HG02678 (cell line): ENCODE measurements around the gene SIGLEC7.
"Not testable (repeated sequence)": the region's sequence is repeated elsewhere in the genome, so short reads cannot be mapped to it uniquely, and the experiment has no call there.

Source experiments
- ATAC-seq: cut with Tn5 transposase; IDR thresholded peaks from one replicate; pipeline ENCODE4 v1.9.1; 2021; ENCODE audit warnings: mild to moderate bottlenecking, moderate library complexity; ENCODE audit not compliant: unreplicated experiment

The SIGLEC7 gene

DNA sequence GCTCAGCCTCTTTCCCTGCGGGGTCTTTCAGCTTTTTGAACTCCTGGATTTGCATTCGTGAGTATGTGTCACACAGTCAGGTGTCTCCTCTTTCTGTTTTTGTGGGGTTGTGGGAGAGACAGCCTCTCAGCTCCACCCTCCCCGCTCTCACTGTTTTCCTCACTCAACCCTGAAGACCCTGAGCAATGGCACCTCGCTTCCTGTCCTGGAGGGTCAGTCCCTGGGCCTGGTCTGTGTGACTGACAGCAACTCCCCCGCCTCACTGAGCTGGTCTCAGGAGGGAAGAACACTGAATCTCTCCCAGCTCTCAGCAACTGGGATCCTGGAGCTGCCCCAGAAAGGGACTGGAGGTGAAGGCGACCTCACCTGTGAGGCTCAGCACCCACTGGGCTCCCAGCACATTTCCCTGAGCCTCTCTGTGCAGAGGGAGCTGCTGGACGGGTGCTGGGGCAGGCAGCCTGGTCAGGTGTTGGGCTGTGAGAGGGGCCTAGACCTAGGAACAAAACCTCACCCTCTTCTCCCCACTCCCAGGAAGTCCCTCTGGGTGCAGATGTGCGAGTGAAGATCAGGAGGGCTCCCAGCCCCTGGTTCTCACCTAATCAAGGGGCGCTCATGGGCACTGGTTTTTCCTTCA, 4.2 kb upstream of the SIGLEC7 start:
- ATAC-seq: no peak

- ATAC-seq: no peak
These were observed 3.5 kb upstream of the SIGLEC7 start for GRCh38 chr19:51138549-51138979.

- ATAC-seq: no peak
These were observed 2.6 kb upstream of the SIGLEC7 start for GRCh38 chr19:51139299-51140014.

- no peak for ATAC-seq
These were observed 1.7 kb upstream of the SIGLEC7 start for GRCh38 chr19:51140441-51140840.

GRCh38 chr19:51141181-51141580, 920 bp upstream of the SIGLEC7 start:
- ATAC-seq: no peak

- ATAC-seq: not testable (repeated sequence)
These were observed 841 bp downstream of the SIGLEC7 start for GRCh38 chr19:51142809-51143475.

DNA sequence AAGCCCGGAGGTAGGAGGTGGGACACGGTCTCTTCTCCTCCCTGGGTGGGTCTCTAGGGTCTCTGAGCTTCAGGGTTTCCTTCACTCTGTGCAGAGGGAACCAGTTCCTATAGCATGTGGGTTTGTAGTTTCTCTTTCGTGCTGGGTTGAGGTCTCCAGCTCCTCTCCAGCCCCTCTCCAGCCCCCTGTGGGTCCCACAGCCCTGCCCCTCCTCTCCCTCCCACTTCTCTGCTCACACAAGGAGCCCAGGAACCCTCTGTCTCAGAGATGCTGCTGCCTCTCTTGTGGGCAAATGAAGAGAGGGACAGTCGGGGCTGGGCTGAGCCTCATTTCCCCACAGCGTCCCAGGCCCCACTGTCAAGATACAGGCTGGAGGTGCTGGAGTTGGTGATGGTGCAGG, 1.4 kb downstream of the SIGLEC7 start:
- ATAC-seq: no peak

GRCh38 chr19:51144482-51145045, 2.5 kb downstream of the SIGLEC7 start:
- no peak for ATAC-seq

GRCh38 chr19:51145916-51146493, 3.9 kb downstream of the SIGLEC7 start:
- no peak for ATAC-seq

GRCh38 chr19:51146751-51147150, 4.7 kb downstream of the SIGLEC7 start:
- ATAC-seq: no peak

DNA sequence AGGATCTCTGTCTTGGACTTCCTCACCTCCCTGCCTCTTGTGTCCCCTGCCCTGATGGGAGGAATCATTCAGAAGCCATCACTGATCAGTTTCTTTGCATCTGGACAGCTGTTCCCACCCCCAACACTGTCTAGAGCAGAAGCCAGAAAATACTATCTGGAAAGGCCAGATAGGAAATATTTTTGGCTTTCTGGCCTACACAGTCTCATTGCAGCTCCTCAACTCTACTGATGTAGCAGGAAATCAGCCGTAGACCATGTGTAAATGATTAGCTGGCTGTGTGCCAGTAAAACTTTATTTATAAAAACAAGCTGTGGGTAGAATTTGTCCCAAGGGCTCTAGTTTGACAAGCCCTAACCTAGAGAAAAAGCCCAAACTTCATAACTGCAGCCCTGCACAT, 5.6 kb downstream of the SIGLEC7 start:
- ATAC-seq: no peak

- no peak for ATAC-seq
These were observed 6.5 kb downstream of the SIGLEC7 start for GRCh38 chr19:51148580-51148979.

- no peak for ATAC-seq
These were observed 8.5 kb downstream of the SIGLEC7 start for GRCh38 chr19:51150627-51151026.

GRCh38 chr19:51156710-51157109, 14.6 kb downstream of the SIGLEC7 start:
- ATAC-seq: no peak

- ATAC-seq: no peak
These were observed 15.2 kb downstream of the SIGLEC7 start for GRCh38 chr19:51157265-51157664.

DNA sequence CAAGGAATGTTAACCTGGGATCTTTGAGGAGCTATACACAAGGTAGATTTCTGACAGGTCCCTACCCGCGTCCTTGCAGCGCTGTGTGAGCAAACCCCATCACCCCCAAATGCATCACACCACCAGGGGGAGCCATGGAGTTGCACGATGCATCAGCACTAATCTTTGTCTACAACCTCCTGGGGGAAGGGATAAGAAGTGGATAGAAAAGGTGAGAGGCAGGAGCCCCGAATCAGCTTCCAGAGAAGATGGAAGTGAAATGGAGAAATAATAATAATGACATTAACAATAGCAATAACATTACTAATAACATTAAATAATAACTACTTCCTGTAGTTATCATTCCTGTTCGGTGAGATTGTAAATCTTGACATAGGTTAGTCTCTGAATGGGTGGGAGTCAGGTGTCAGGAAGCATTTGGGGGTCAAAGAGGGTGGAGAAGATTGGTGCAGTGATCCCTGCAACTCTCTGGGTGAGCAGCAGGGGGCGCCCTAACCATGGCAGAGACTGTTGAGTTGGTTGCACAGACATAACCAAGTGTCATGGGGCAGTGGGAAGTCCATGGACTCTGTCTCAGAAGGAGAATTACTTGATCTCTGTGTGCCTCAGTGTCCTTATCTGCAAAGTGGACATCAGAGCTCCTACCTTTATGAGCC, 16.5 kb downstream of the SIGLEC7 start:
- ATAC-seq: no peak

- no peak for ATAC-seq
These were observed 17.6 kb downstream of the SIGLEC7 start for GRCh38 chr19:51159656-51160055.

GRCh38 chr19:51161266-51161665, 19.2 kb downstream of the SIGLEC7 start:
- no peak for ATAC-seq

- no peak for ATAC-seq
These were observed 19.9 kb downstream of the SIGLEC7 start for GRCh38 chr19:51161867-51162496.

GRCh38 chr19:51163257-51163656, 21.2 kb downstream of the SIGLEC7 start:
- ATAC-seq: no peak
